Activated CD4-positive, alpha-beta T cell treated with anti-CD3 and anti-CD28 coated beads for 4 hours (primary cell): Measurements from ENCODE around the gene MTF1.
"Not testable (repeated sequence)": the region's sequence is repeated elsewhere in the genome, so short reads cannot be mapped to it uniquely, and the experiment has no call there.

ENCODE experiments used
- DNase-seq, 2 donors: peaks; one replicate each; pipeline ENCODE4 v3.0.0-alpha.2; 2020

The MTF1 gene

GRCh38 chr1:37782491-37782890 is 76.9 kb downstream of the MTF1 start:
- DNase-seq: no peak

DNA sequence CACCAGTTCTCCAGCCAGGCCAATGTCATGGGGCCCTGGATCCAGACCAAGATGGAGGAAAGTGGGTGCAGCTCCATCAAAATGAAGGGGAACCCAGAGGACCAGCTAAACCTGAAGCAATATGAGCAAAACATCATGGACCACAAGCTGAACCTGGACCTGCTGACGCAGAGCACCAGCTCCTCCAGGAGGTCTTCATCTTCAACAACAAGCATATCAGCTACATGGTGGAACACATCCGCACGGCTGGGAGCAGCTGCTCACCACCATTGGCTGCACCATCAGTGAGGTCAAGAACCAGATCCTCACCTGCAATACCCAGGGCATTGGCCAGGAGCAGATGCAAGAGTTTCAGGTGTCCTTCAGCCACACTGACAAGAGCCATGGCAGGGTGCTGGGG is 80.7 kb downstream of the MTF1 start:
- no peak for DNase-seq

DNA sequence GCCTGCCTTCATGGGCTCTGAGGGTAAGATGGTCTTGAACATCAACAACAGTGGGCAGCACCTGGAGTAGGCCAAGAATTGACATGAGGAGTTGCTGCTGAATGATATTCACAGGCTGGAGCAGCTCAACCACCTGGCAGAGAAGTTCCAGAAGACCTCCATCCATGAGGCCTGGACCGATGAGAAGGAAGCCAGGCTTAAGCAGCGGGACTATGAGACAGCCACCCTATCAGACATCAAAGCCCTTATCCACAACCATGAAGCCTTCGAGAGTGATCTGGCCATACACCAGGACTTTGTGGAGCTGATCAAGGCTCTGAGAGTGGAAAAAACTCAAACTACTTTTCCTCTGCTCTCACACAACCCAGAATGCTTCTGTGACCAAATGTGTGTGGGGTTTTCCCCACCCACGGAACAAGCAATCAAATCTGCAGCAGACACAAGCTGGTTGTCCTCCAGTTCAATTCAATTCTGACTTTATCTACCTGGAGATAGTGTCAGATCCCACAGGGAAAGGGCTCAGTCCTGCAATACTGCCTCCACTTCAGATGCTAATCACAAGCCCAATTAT is 82.4 kb downstream of the MTF1 start:
- peak in 1 of 2 donors; percentile 24 for DNase-seq

DNA sequence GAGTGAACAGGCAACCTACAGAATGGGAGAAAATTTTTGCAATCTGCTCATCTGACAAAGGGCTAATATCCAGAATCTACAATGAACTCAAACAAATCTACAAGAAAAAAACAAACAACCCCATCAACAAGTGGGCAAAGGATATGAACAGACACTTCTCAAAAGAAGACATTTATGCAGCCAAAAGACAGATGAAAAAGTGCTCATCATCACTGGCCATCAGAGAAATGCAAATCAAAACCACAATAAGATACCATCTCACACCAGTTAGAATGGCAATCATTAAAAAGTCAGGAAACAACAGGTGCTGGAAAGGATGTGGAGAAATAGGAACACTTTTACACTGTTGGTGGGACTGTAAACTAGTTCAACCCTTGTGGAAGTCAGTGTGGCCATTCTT is 88.0 kb downstream of the MTF1 start:
- not testable (repeated sequence) for DNase-seq

GRCh38 chr1:37767488-37767887 is 91.9 kb downstream of the MTF1 start:
- DNase-seq: no peak

DNA sequence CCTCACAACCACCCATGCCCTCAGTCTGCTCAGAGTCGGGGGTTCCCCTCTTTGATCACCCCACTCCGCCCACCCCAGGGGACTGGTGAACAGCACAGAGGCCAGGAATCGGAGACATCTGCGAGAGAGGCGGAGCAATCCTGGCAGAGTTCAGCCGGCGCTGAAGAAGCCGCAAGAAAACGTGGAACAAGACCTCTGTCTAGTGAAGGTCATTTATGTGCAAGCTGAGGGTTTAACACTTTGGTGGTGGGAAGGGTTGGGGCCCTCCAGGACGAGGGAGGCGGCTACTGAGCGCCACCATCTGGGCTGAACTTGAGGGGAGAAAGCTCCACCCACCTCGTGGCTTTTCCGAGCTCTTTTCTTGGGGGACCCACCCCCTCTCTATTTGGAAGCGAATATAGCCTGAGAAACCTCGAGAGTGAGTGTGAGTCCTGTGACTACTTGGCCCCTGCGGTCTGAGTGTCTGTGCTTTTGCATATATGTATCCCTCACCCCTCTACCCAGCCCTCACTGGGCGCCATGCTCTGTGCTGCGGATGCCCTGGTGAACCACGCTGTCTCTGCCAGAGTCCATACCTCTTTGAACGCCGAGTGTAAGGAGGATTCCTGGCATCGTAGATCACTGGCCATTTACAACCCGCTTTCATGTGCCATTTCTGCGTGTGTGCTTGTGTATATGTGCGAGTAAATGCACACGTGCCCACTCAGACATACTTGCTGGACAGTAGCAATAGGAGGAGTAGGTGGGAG is 93.3 kb downstream of the MTF1 start:
- DNase-seq: peak; percentile 14 to 21

- no peak for DNase-seq
Measured at GRCh38 chr1:37764888-37765441, 94.4 kb downstream of the MTF1 start, which contains the start of gene EPHA10. Gene EPHA10 (minus strand): TSS chr1:37765120. CDS start chr1:37765066, 54 bp downstream.

GRCh38 chr1:37764414-37764825 is 95.0 kb downstream of the MTF1 start:
- DNase-seq: no peak

- no peak for DNase-seq
Measured at GRCh38 chr1:37763791-37764413, 95.5 kb downstream of the MTF1 start.

DNA sequence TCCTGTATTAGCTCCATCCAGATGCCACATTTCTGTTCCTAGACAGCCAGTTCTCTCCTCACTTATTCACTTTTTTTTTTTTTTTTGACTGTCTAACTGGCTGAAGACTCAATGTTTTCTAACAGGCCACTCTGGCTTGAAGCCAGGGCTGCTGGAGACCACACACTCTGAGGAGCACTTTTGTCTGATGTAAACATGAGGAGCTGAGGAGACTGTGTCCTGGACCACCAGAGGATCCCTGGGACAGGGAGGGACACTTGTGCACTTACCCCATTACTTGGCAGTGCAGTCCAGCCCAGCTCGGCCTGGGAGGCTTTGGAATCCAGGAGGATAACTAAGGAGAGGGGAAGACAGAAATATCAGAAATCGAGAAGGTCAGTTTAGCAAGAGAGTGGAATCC is 96.9 kb downstream of the MTF1 start:
- no peak for DNase-seq

- no peak for DNase-seq
Measured at GRCh38 chr1:37761416-37762095, 97.8 kb downstream of the MTF1 start.
